Esophagus muscularis mucosa (tissue), 3 donors: ENCODE results near the gene NUDT3.

Experiments used
- POLR2A ChIP-seq: fragments of 450-650 bp; IDR thresholded peaks from one replicate; pipeline ENCODE4 v1.6.1; 2017; ENCODE audit warnings: antibody characterized with exemption, moderate library complexity, mild to moderate bottlenecking, low read depth
- POLR2AphosphoS5 ChIP-seq, 2 donors: sonication (generic); formaldehyde crosslinking; IDR thresholded peaks; one replicate each; pipeline ENCODE4 v1.6.1; 2017; ENCODE audit warnings: antibody characterized with exemption in 2 of 2
- TF ChIP-seq, protein P1 (sequence below), 3 experiments: fragments of 200-600 bp in 2 of 3; fragments of 450-650 bp in 1 of 3; sonication (generic) in 2 of 3; IDR thresholded peaks; one replicate each; pipeline ENCODE4 v1.5.1; 2017 to 2019; ENCODE audit warnings: antibody characterized with exemption in 3 of 3, mild to moderate bottlenecking in 2 of 3, moderate library complexity in 1 of 3

DNA sequence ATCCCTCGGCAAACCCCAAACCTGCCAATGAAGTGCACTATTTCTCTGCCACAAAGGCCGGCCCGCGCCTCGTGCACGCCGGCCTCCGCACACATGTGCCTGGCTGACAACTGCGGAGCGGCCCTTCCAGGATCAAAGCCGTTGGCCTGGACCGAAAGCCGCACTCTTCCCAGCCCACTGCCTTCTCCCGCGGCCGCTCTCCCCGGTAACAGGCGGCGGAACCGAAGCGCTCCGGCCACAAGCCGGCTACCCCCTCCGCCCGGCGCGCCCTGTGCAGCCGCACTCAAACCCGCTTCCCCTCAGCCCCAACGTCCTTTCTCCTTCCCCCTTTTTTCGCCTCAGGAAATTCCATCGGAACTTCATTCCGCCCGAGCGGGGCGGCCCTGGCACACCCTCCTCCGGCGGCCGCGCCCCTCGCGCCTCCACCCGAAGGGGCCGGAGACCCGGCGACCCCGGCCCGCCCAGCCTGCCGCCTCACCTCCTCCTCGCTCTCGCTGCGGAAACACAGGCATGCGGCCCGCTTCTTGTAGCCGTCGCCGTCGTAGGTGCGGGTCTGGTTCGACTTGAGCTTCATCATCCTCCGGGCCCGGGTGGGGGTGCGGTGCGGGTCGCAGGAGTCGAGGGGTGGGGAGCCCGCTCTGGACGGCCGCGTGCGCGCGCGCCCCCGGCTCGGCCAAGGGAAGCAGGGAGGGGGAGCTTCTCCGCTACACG is 528 bp downstream of the NUDT3 start:
- TF ChIP-seq, protein P1, sequence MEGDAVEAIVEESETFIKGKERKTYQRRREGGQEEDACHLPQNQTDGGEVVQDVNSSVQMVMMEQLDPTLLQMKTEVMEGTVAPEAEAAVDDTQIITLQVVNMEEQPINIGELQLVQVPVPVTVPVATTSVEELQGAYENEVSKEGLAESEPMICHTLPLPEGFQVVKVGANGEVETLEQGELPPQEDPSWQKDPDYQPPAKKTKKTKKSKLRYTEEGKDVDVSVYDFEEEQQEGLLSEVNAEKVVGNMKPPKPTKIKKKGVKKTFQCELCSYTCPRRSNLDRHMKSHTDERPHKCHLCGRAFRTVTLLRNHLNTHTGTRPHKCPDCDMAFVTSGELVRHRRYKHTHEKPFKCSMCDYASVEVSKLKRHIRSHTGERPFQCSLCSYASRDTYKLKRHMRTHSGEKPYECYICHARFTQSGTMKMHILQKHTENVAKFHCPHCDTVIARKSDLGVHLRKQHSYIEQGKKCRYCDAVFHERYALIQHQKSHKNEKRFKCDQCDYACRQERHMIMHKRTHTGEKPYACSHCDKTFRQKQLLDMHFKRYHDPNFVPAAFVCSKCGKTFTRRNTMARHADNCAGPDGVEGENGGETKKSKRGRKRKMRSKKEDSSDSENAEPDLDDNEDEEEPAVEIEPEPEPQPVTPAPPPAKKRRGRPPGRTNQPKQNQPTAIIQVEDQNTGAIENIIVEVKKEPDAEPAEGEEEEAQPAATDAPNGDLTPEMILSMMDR (IDR thresholded peaks at IDR 0.05) = no peak
- TF ChIP-seq POLR2AphosphoS5 (IDR thresholded peaks at IDR 0.05) (no peak), POLR2A (no peak)
